Dendritic cell treated with granulocyte-macrophage colony-stimulating factor and Interleukin-4, amounts not matched to agents 40 ng/mL and 50 ng/mL, for 4 days (primary cell): ENCODE data around the gene MLKL.

Experiments
- H3K27ac Mint-ChIP-seq: one replicate; pipeline ENCODE4 v1.8.0; 2022; ENCODE audit warnings: mild to moderate bottlenecking, mixed read lengths
- H3K27me3 Mint-ChIP-seq: one replicate; pipeline ENCODE4 v1.8.0; 2022; ENCODE audit warnings: mild to moderate bottlenecking, mixed read lengths
- H3K36me3 Mint-ChIP-seq: one replicate; pipeline ENCODE4 v1.8.0; 2022; ENCODE audit warnings: low read depth, mixed read lengths
- H3K4me1 Mint-ChIP-seq: one replicate; pipeline ENCODE4 v1.8.0; 2022; ENCODE audit warnings: low read depth, mixed read lengths
- H3K4me3 Mint-ChIP-seq: one replicate; pipeline ENCODE4 v1.8.0; 2022; ENCODE audit warnings: mild to moderate bottlenecking, moderate library complexity, mixed read lengths
- H3K9me3 Mint-ChIP-seq: one replicate; pipeline ENCODE4 v1.8.0; 2022; ENCODE audit warnings: mixed read lengths
- intact Hi-C: fragments of 100-400 bp; cut with micrococcal nuclease; formaldehyde crosslinking; loops from one replicate; pipeline ENCODE4 v1.15.0; 2022

MLKL gene

GRCh38 chr16:74738113-74738541 lies 37.5 kb upstream of the MLKL start:
- intact Hi-C loops, result no loop called here
- H3K27me3 Mint-ChIP-seq, result peaks cover 15% of the 10 kb centered on the region
- no peaks in the 10 kb centered on the region for H3K36me3 Mint-ChIP-seq
- H3K9me3 Mint-ChIP-seq, result no peaks in the 10 kb centered on the region
- H3K4me3 Mint-ChIP-seq, result no peak overlapping the region
- H3K4me1 Mint-ChIP-seq, result peaks cover 33% of the 10 kb centered on the region
- H3K27ac Mint-ChIP-seq, result no peak overlapping the region

- Mint-ChIP-seq H3K27ac (no peak overlapping the region), H3K36me3 (no peaks in the 10 kb centered on the region), H3K9me3 (no peaks in the 10 kb centered on the region), H3K27me3 (peaks cover 15% of the 10 kb centered on the region), H3K4me1 (peaks cover 27% of the 10 kb centered on the region), H3K4me3 (no peak overlapping the region)
- intact Hi-C loops, result no loop called here
Measured at GRCh38 chr16:74737521-74737920, 36.9 kb upstream of the MLKL start.

GRCh38 chr16:74736531-74737157 lies 36.0 kb upstream of the MLKL start:
- peaks cover 15% of the 10 kb centered on the region for H3K27me3 Mint-ChIP-seq
- H3K4me1 Mint-ChIP-seq, result peaks cover 18% of the 10 kb centered on the region
- intact Hi-C loops, result no loop called here
- no peak overlapping the region for H3K27ac Mint-ChIP-seq
- H3K4me3 Mint-ChIP-seq, result no peak overlapping the region
- H3K36me3 Mint-ChIP-seq, result no peaks in the 10 kb centered on the region
- no peaks in the 10 kb centered on the region for H3K9me3 Mint-ChIP-seq

GRCh38 chr16:74735554-74735953 lies 34.9 kb upstream of the MLKL start:
- intact Hi-C loops, result no loop called here
- no peak overlapping the region for H3K4me3 Mint-ChIP-seq
- no peaks in the 10 kb centered on the region for H3K9me3 Mint-ChIP-seq
- no peaks in the 10 kb centered on the region for H3K36me3 Mint-ChIP-seq
- peaks cover 17% of the 10 kb centered on the region for H3K27me3 Mint-ChIP-seq
- no peak overlapping the region for H3K27ac Mint-ChIP-seq
- H3K4me1 Mint-ChIP-seq, result peaks cover 11% of the 10 kb centered on the region

DNA sequence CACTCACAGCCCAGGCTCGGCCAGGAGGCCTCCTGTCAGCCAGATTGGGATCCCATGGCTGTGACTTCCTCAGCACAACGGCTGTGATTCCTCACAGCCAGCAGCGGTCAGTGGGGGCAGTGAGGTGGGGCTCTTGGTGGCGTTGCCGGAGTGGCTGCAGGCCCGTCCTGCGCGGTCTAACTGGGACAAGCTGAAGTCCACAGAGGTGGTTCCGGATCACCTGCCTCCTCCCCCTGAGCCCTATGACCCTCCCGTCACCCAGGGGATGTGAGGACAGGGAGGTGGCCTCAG lies 34.4 kb upstream of the MLKL start:
- Mint-ChIP-seq H3K4me1 (peaks cover 14% of the 10 kb centered on the region), H3K9me3 (no peaks in the 10 kb centered on the region), H3K36me3 (no peaks in the 10 kb centered on the region), H3K27ac (no peak overlapping the region), H3K4me3 (no peak overlapping the region), H3K27me3 (peaks cover 19% of the 10 kb centered on the region)
- intact Hi-C loops, result no loop called here

DNA sequence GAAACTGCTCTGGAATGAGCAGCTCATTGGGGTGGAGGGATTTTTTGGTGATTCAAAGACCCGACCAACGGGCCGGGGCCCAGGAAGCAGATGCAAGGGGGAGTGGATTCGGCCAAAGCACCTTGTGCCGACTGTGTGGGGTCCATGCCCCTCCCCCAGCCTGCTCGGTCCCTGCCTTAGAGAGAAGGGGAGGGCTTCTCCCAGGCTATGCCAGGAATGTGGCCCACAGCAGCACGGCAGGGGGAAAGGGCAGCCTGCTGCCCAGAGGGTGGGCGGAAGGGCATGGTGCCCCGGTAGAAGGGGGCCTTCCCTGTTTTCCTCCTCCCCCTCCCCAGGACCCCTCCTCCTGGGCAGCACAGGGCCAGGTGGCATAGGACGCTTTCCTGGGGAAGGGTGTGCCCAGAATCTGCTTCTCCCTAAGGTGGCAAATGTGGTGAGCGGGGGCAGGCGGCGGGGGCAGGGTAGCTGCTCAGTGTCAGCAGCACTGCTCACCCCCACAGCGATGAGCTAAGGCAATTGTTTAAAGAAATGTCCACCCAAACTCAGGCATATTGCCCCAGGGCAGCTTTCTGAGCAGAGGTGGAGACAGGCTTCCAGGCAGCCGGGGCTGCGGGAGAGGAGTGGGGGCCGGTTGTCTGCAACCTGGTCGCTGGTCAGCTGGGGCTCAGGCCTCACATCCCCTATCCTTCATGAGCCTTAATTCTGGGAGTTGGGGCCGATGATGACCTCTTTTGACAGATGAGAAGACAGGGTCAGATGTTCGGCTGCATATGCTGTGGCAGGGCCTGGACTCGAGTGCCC lies 33.9 kb upstream of the MLKL start:
- H3K27me3 Mint-ChIP-seq, result peaks cover 19% of the 10 kb centered on the region
- H3K27ac Mint-ChIP-seq, result no peak overlapping the region
- no peak overlapping the region for H3K4me3 Mint-ChIP-seq
- H3K36me3 Mint-ChIP-seq, result no peaks in the 10 kb centered on the region
- no peaks in the 10 kb centered on the region for H3K9me3 Mint-ChIP-seq
- intact Hi-C loops, result no loop called here
- peaks cover 9% of the 10 kb centered on the region for H3K4me1 Mint-ChIP-seq

DNA sequence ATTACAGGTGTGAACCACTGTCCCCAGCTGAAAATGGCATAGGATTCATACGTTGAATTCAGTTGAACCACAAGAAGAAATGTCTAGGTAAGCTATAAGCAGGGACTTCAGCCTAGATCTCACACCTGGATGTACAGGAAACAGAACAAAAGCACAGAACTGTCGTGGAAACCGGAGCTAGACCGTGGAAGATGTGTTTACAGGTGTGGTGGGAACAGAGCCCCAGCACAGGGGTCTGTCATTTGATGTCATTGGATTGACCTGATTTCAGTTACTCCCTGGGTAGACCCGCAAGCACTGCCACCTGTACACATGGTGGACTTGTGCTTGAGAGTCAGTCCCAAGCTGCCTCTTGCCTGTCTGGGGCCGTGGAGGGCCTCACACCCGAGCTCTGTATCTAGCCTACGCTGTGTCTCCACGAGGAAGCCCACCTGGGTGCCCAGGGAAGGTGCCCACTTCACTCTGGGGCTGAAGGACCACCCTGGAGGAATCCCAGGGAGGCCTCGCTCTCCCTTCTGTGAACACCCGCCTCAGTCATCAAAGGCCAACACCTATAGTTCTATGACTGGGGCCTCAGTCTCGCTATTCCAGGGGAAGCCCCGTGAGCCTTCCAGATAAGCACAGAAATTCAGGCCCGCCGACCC lies 32.2 kb upstream of the MLKL start:
- H3K4me3 Mint-ChIP-seq, result no peak overlapping the region
- intact Hi-C loops, result no loop called here
- H3K9me3 Mint-ChIP-seq, result no peaks in the 10 kb centered on the region
- H3K27ac Mint-ChIP-seq, result no peak overlapping the region
- no peaks in the 10 kb centered on the region for H3K36me3 Mint-ChIP-seq
- H3K27me3 Mint-ChIP-seq, result peaks cover 14% of the 10 kb centered on the region
- peaks cover 6% of the 10 kb centered on the region for H3K4me1 Mint-ChIP-seq

DNA sequence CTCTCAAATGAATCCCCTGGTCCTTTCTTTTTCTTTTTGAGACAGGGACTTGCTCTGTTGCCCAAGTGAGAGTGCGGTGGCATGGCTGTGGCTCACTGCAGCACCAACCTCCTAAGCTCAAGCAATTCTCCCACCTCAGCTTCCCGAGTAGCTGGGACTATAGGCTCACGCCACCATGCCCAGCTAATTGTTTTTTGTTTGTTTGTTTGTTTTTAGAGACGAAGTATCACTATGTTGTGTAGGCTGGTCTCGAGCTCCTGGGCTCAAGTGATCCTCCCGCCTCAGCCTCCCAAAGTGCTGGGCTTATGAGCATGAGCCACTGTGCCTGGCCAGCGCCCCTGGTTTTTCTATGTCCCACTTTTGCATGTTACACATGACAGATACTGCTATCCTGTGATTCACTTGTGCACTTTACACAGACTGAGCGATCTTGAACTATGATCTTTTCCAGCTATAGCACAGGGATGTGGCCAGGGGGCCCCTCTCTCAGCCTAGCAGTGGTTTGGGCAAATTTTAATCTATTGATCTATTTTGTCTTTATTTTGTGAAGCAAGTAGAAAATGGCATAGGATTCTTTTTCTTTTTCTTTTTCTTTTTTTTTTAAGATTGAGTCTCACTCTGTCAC lies 31.3 kb upstream of the MLKL start:
- intact Hi-C loops, result no loop called here
- H3K27ac Mint-ChIP-seq, result no peak overlapping the region
- H3K9me3 Mint-ChIP-seq, result peaks cover 7% of the 10 kb centered on the region
- no peak overlapping the region for H3K4me3 Mint-ChIP-seq
- H3K36me3 Mint-ChIP-seq, result no peaks in the 10 kb centered on the region
- H3K4me1 Mint-ChIP-seq, result peaks cover 5% of the 10 kb centered on the region
- H3K27me3 Mint-ChIP-seq, result peaks cover 8% of the 10 kb centered on the region

DNA sequence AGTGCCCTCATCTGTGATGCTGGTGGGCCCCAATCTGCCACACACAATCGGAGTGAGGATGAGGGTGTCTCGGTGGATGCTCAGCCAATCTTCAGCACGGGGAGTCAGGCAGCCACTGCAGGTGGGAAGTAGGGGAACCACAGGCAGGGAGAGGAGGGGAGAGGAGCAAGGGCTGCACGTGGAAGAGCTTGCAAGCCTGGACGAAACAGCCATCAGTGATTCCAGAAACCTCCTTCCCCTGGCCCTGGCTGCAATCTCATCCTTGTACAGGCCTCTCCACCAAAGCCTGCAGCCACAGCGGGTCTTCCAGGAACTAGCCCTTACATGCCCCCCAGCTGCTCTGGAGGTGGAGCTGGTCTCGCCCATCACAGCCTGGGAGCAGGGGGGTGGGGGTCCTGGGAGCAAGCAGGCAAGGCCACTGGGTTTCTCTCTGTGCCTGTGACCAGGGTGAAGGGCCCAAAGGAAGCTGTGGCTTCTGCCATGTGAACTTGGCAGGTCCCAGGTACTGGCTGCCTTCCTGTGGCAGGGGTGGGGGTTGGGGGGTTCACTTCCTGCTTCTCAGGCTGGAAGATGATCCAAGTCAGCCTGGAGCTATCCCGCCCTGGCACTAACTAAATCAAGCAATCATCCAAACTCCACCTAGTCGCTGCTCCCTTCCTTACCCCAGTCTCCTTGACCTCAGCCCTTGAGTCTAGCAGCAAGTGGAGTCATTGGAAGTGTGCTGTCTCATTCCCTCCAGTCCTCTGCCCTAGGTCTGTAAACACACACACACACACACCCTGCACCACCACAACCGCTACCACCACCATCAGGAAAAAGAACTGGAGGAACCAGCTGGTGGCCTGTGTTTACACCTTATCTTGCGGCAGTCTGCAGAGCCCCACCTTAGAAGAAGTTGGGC lies 29.4 kb upstream of the MLKL start:
- H3K36me3 Mint-ChIP-seq, result peaks cover 6% of the 10 kb centered on the region
- intact Hi-C loops, result no loop called here
- H3K9me3 Mint-ChIP-seq, result peaks cover 12% of the 10 kb centered on the region
- H3K4me1 Mint-ChIP-seq, result peaks cover 5% of the 10 kb centered on the region
- H3K27me3 Mint-ChIP-seq, result peaks cover 10% of the 10 kb centered on the region
- H3K27ac Mint-ChIP-seq, result no peak overlapping the region
- no peak overlapping the region for H3K4me3 Mint-ChIP-seq

GRCh38 chr16:74727903-74728302 lies 27.2 kb upstream of the MLKL start:
- H3K4me1 Mint-ChIP-seq, result peaks cover 12% of the 10 kb centered on the region
- H3K27me3 Mint-ChIP-seq, result peaks cover 16% of the 10 kb centered on the region
- peaks cover 12% of the 10 kb centered on the region for H3K9me3 Mint-ChIP-seq
- intact Hi-C loops, result loop anchor here (2.0 kb wide), 1 partner anchor 17 kb away; no protein-coding TSS in a partner anchor
- peaks cover 6% of the 10 kb centered on the region for H3K36me3 Mint-ChIP-seq
- H3K27ac Mint-ChIP-seq, result no peak overlapping the region
- no peak overlapping the region for H3K4me3 Mint-ChIP-seq

- H3K9me3 Mint-ChIP-seq, result peaks cover 12% of the 10 kb centered on the region
- intact Hi-C loops, result loop anchor here (2.0 kb wide), 1 partner anchor 16 kb away; no protein-coding TSS in a partner anchor
- H3K36me3 Mint-ChIP-seq, result peaks cover 6% of the 10 kb centered on the region
Measured at GRCh38 chr16:74726716-74727115, 26.1 kb upstream of the MLKL start.

DNA sequence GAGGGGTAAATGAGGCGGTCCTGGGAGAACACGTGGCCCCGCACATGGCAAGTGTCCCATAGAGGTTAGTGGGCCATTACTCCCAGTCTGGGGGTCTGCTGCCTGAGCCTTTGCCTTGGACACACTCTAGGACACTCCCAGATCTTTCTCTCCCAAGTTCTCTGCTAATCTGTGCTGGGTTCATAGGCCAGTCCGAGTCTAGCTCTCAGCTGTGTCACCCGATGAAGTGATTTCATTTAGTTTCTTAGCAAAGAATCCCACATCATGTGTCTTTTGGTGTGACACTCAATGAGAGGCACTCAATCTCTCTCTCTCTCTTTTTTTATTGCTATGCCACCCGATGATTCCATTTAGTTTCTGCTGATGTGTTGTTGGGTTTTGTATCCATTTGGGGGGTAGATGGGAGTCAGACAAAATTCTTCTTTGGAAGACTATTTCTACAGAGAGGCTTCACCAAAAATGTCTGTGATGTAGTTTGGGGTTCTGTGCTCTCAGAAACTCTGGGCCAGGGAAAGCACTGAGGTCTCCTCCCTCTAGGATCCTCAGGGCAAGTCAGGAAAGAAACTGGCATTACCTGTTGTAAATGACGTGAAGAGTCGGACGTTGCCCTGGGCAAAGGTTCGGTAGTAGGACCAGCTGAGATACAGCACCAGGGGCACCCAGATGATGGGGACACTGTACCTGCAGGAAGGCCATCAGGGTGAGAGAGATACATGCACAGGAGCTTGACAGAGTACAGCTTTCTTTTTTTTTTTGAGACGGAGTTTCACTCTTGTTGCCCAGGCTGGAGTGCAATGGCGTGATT lies 25.2 kb upstream of the MLKL start:
- H3K36me3 Mint-ChIP-seq, result peaks cover 6% of the 10 kb centered on the region
- intact Hi-C loops, result loop anchor here (2.0 kb wide), 1 partner anchor 15 kb away; no protein-coding TSS in a partner anchor
- no peak overlapping the region for H3K27ac Mint-ChIP-seq

More at GRCh38 chr16:74726716-74727115, 26.1 kb upstream of the MLKL start:
- Mint-ChIP-seq H3K27ac (no peak overlapping the region), H3K27me3 (peaks cover 16% of the 10 kb centered on the region), H3K4me3 (no peak overlapping the region), H3K4me1 (peaks cover 14% of the 10 kb centered on the region)

More for the DNA sequence above, 25.2 kb upstream of the MLKL start:
- H3K9me3 Mint-ChIP-seq, result peaks cover 12% of the 10 kb centered on the region
- H3K27me3 Mint-ChIP-seq, result peaks cover 16% of the 10 kb centered on the region
- no peak overlapping the region for H3K4me3 Mint-ChIP-seq
- peaks cover 20% of the 10 kb centered on the region for H3K4me1 Mint-ChIP-seq
